ENCODE data around the gene SIGLEC12.
"Not testable (repeated sequence)": the region's sequence is repeated elsewhere in the genome, so short reads cannot be mapped to it uniquely, and the experiment has no call there.

Gene SIGLEC12

GRCh38 chr19:51480590-51480989 is 21.0 kb downstream of the SIGLEC12 start:
- peak; percentile 20 for DNase-seq

DNA sequence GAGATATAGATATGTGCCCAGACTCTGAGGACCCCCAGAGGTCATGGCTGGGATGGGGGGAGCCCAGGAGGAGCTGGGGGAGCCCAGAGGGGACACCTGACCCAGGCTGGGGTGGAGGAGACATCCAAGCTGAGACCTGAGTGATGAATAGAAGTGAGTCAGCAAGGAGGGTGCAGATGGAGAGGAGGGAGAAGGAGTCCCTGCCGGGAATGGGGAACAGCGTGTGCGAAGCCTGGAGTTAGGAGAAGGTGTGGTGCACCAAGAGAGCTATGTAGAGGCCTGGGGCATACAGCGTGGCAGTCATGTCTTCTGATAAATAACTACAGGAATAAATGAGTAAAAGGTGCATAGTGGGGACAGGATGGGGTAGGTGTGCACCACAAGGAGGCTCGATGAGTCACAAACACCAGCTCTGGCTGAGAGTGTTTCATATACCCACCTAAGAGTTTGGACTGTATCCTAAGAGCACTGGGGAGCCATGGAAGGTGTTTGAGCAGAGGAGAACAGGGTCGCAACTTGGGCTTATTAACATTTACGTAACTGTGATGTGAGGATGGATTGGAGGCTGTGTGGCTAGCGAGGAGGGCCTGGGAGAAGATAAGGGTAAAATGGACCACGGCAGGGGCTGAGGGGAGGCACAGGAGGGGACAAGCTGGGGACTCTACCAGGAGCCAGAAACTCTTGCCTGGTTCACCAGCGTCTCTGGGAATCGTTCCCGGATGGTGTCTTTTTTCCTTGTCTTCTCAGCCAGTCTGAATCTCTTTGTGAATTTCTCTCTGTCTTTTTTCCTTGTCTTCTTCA is 21.9 kb downstream of the SIGLEC12 start:
- DNase-seq, result no peak

GRCh38 chr19:51478381-51479234 is 23.0 kb downstream of the SIGLEC12 start, which contains the start of gene CEACAM18:
CEACAM18 (plus strand) TSS chr19:51478539.
- no peak for DNase-seq

DNA sequence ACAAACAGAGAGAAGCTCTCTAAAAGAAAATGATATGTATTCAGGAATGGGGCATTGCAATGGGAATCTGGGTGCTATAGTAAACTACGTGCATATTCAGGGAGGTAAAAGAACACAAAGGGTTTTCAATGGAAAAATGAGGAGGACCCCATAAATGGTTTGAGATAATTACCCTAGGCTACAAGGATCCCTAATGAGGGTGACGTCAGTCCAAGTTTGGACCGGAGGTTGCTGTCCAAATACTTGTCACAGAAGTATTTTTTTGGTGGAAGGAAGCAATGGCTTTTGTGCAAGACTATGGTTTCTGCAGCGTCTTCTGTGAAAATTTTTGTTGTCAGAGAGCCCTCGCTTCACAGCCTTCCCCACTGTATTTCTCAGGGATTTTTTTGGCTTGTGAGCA is 24.3 kb downstream of the SIGLEC12 start:
- no peak for DNase-seq

DNA sequence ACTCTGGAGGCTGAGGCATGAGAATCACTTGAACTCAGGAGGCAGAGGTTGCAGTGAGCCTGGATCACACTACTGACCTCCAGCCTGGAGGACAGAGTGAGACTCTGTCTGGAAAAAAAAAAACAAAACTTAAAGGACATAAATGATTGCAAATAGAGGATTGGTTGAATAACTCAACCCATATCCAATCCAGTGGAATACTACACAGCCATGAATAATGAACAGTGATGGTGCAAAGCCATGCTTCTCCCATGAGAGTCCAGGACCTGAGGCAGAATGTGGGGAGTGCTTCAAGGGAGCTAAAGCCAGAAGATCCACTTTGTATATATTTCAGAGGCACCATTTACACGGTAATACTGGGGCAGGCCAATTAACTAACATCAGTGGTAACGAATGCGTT is 25.4 kb downstream of the SIGLEC12 start:
- DNase-seq, result no peak

- DNase-seq, result peak; percentile 11
These were observed 28.4 kb downstream of the SIGLEC12 start for GRCh38 chr19:51473009-51473707.

- DNase-seq, result no peak
These were observed 29.0 kb downstream of the SIGLEC12 start for GRCh38 chr19:51472607-51473006.

DNA sequence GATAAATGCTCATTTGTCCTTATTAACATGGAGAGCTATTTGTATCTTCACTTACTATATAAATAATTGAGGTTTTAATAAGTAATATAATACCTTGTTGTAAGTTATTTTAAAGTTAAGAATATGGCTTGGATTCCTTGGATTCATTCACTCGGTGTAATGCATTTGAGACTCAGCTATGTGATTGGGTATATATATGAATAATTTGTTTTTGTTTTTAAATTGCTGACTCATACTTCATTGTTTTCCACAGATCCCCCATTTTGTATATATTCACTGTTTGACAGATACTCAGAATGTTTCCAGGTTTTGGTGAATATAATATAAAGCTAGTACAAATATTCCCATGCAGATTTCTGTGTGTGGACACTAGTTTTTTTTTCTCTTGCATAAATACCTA is 30.1 kb downstream of the SIGLEC12 start:
- no peak for DNase-seq

GRCh38 chr19:51470966-51471365 is 30.6 kb downstream of the SIGLEC12 start:
- no peak for DNase-seq

GRCh38 chr19:51469629-51470028 is 32.0 kb downstream of the SIGLEC12 start:
- DNase-seq, result no peak

DNA sequence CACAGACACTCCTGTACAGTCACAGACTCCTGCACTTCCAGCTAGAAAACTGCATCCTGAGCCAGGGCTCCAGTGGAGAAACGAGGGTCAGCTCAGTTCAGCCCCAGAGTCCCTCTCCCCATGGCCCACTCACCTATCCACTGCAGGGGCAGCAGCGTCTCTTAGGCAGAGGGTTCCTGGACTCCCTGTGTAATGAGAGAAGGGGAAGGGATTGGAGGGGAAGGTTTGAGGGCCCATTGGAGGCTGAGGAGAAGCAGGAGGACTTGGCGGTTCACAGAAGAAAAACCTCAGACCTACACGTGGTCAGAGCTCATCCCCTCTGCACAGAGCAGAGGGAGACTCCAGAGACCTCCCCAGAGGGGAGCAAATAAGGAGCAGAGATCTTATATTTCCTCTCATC is 32.4 kb downstream of the SIGLEC12 start:
- DNase-seq, result no peak

- no peak for DNase-seq
These were observed 33.1 kb downstream of the SIGLEC12 start for GRCh38 chr19:51468545-51468920.

DNA sequence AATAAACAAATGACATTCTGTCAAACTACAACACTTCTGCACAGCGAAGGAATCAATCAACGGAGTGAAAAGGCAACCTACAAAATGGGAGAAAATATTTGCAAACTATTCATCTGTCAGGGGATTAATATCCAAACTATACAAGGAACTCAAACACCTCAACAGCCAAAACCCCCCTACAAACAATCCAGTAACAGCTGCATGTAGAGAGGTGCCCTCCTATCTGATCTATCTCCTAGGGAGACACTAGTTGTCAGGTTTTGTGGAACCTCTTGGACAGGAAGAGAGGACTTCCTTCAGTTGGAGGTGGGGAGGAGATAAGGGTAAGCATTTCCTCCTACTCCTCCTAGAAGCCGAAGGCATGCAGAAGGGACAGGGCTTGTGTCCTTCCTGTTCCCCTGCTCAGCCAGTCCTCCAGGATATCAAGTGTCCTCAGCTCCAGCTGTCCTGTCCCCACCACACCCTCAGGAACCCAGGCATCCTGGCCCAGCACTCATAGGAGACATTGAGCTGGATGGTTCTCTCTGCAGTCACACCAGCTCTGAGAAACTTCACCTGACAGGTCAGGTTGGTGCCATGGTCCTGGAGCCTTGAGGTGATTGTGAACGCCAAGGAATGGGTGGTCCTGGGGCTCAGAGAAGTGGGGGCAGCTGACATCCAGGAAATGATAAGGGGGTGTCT is 33.6 kb downstream of the SIGLEC12 start:
- no peak for DNase-seq

- no peak for DNase-seq
These were observed 34.9 kb downstream of the SIGLEC12 start for GRCh38 chr19:51466723-51467122.

DNA sequence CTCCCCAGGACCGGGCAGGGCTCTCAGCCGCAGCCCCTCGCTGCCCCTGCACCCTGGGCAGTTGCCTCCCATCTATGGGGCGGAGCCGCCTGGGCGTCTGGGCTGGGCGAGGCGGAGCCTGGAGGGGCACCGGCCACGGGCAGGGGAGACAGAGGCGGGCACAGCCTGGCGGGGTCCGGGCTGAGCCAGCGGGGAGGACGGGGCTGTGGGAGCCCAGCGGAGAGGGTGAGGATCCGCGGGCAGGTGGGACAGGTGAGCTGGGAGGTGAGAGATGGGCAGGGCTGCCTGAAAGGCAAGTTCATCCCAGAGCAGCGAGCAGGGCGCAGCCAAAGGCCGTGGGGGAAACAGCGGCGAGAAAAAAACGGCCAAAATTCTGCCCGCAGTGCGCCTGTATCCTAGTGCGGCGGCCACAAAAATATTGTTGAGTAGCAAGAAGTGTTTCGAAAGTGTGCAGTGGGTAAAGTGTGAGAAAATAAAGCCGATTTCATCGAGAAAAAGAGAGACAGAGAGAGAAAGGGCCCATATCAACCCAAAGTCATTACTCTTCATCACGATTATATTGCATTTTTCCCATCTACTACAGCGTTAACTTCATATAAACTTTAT is 37.5 kb downstream of the SIGLEC12 start:
- not testable (repeated sequence) for DNase-seq

- DNase-seq, result no peak
These were observed 38.9 kb downstream of the SIGLEC12 start for GRCh38 chr19:51462681-51463080.

DNA sequence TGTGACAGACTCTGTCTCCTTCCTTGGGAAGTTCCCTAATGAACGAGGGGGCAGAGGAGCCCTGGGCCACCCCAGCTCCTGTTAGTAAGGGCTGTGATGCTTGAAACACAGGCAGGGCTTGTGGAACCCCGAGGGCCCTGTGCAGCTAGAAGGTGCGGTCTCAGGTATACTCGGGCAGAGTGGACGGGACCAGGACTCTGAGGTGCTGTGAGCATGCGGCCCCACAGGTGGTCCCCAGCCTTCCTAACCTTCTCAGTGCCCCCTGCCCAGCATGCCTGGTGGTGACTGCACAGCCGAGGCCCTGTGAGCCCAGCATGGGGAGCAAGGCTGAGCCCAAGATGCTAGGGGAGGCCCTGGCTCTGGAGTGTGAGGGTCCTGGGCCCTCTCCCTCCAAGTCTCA is 39.3 kb downstream of the SIGLEC12 start:
- no peak for DNase-seq

DNA sequence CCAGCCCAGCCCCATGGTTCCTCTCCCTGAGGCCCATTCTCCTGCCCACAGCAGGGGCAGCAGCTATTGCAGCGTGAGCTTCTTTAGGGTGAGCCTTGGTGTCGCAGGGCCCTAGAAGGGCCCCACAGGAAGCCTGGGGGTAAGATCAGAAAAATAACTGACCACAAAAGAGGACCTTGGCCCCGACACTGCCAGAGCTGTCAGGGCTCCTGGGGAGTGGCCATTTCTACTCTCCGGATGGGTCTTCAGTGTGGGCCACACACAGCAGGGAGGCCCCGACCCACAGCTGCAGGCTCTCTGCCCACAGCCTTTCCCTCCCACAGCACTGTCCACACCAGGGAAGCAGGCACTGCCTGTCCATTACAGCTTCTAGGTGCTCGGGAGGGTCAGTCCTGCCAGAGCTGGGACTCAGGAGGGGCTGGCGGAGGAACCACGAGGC is 39.9 kb downstream of the SIGLEC12 start:
- no peak for DNase-seq

GRCh38 chr19:51460164-51460992 is 41.2 kb downstream of the SIGLEC12 start:
- DNase-seq, result no peak

GRCh38 chr19:51458899-51459505 is 42.6 kb downstream of the SIGLEC12 start:
- no peak for DNase-seq
